Forelimb muscle (tissue), 1 donor: ENCODE data around the gene ARHGDIG. TPM values are rescaled to one million over a fixed set of nuclear protein-coding genes. Genes with fewer than 3 reads are reported as not detected.
"Not testable (repeated sequence)": the region's sequence is repeated elsewhere in the genome, so short reads cannot be mapped to it uniquely, and the experiment has no call there.

Experiments
- DNase-seq: peaks from one replicate; pipeline ENCODE4 v3.0.0-alpha.2; 2013; ENCODE audit warnings: low read depth
- polyA plus RNA-seq: library from polyadenylated mRNA; unstranded; fragments of 120-200 nt; gene quantifications from one replicate; pipeline ENCODE4 v1.2.1, GENCODE V29; 2013; ENCODE audit not compliant: insufficient read length

ARHGDIG gene
- polyA plus RNA-seq, result 0.82 TPM

- no peak for DNase-seq
These were observed at the start of gene ARHGDIG for GRCh38 chr16:280552-280951. Gene ARHGDIG, plus strand, starts transcription at chr16:280591. Its CDS starts 90 bp downstream, at chr16:280681.

DNA sequence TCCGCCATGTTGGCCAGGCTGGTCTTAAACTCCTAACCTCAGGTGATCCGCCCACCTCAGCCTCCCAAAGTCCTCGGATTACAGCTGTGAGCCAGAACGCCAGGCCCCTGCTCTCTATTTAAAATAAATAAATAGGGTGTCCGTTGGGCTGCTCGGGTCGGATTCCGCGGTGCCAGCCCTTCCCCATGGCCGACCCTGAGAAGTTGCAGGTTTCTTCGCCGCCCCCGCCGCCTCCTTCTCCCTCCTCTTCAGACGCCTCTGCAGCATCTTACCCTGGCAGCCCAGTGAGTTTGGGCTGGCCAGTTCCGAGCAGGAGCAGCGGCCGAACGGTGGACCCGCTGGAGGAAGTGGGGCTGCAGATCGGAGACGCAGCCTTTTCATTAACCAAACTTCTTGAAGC, 49.4 kb upstream of the ARHGDIG start:
- DNase-seq, result no peak

GRCh38 chr16:234468-235305, 45.7 kb upstream of the ARHGDIG start, which contains the start of gene FAM234A:
Gene FAM234A, plus strand, starts transcription at chr16:234821. Its CDS starts 19,593 bp downstream, at chr16:254414.
- peak; percentile 77 for DNase-seq

DNA sequence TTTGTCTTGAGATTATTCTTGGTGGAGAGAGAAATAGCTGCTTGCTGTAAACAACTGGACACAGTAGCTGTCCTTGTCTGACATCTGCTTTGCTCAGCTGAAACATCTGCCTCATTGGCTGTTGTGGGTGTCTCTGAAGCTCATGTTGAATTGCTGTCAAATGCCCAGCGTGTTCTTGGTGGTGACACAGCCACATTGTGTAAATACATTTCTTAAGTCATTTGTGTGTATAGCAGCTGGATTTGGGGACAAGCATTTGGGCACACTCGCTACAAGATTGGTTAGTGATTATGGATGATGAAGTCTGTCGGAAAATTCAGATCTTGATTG, 40.5 kb upstream of the ARHGDIG start:
- no peak for DNase-seq

DNA sequence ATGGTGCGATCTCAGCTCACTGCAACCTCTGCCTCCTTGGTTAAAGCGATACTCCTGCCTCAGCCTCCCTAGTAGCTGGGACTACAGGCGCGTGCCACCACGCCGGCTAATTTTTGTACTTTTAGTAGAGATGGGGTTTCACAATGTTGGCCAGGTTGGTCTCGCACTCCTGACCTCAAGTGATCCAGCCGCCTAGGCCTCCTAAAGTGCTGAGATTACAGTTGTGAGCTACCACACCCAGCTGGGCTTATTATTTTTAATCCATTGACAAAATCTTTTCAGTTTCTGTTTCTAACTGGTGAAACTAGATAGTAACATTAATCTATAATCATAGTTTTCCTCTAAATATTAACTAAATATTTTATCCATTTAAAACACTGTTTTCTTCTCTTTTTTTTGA, 39.8 kb upstream of the ARHGDIG start:
- no peak for DNase-seq

GRCh38 chr16:242281-242680, 38.1 kb upstream of the ARHGDIG start:
- no peak for DNase-seq

DNA sequence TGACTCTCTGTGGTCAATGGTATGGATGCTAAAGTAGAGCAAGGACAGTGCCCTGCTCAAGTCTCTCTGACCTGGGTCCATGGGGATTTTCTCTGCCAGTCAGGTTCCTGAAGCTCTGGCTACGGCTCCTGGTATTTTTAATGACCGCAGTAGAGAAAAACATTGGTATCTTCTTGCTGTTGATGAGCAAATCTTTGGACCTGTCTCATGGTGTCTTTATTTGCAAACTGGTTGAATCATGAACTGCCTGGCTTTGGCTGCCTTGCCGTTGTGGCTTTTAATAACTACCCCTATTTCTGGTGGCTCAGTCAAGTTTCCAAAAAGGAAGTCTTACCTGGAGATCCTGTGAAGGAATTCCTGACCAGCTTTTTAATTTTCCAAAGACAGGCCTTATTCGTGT, 37.0 kb upstream of the ARHGDIG start:
- no peak for DNase-seq

DNA sequence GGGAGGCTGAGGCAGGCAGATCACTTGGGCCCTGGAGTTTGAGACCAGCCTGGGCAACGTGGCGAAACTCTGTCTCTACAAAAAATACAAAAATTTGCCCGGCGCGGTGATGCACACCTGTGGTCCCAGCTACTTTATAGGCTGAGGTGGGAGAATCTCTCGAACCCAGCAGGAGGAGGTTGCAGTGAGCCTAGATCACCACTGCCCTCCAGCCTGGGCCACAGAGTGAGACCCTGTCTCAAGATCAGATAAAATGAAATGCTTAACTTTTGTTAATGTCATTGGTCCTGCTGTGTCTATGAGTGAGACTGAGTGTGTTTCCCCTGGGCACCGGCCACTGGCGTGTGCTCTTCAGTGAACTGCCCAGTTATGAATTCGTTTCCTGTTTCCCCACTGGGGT, 35.3 kb upstream of the ARHGDIG start:
- DNase-seq, result no peak

DNA sequence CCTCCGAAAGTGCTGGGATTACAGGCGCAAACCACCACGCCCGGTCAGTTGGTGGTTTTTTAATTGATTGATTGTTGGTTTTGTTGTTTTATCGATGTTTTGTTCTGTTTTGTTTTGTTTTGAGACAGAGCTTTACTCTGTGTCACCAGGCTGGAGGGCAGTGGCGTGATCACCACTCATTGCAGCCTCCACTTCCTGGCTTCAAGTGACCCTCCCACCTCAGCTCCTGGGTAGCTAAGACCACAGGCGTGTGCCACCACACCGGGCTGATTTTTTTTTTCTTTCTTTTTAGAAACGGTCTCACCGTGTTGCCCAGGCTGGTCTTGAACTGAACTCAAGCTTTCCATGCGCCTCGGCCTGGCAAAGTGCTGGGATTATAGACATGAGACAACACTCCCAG, 33.4 kb upstream of the ARHGDIG start:
- DNase-seq, result no peak

DNA sequence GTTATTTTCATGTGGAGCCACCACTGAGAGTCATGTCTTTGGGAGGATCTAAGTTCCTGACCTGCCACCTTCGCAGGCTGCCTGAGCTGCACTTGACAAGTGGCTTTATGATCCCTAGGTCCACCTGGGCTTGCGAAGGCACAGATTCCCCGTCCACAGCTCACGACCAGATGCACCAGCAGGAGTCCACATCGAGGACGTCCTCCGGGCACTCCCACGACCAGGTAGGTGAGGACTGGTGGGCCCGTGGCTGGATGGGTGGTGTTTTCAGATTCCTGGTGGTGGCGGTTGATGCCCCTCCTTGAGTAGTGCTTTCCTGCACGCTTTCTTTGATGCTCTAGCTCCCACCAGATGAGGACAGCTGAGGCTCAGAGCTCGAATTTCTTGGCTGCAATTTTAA, 31.0 kb upstream of the ARHGDIG start:
- no peak for DNase-seq

DNA sequence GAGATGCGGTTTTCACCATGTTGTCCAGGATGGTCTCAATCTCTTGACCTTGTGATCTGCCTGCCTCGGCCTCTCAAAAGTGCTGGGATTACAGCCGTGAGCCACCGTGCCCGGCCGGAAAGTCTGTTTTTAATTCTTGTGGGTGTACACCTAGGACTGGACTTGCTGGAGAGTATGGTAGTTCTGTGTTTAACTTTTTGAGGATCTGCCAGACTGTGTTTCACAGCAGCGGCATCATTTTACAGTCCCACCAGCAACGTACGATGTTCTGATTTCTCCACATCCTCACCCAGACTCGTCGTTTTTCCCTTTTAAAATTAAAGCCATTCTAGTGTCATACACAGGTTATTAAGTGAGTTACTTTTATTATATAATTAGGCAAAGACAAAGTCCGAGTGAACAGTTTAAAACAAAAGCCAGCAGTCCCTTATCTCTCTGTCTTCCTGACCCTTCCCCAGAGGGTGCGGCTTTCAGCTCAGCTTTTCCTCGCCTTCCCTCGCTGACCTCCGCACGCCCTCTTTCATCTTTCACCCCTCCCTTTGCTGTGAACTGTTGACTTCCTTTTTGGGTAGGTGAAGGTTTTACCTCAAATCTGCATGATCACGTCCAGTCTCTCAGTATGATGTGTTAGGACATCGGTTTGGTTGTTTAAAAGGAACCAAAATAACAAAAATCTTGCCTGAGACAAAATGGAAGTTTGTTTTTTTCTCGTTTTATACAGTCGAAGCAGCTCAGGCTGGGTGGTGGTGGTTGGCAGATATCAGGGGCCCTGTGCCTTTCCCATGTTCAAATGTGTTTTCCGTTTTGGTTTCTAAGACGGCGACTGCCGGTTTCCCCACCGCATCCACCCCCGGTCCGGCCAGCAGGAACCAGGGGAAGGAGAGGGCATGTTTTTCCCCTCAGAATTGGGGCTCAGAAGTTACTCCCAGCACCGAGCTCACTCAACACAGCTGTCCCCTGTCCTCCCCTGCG, 27.7 kb upstream of the ARHGDIG start:
- DNase-seq, result no peak

DNA sequence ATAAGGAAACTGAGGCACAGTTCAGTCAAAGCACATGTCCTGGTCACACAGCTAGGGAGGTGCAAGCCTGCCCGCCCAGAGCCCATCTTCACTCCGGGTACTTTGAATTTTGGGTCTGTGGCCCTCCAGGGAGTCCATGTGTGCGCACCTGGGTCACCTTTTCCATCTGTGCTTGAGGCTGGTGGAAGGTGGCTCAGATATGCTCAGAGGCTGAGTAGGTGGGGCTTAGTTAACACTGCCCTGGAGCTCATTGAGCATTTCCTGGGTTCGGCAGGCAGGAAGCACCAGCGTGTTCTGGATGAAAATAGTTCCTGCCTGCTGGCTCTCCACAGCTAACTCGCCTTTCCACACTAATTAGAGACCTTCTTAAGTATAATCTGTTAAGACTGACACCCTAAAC, 26.6 kb upstream of the ARHGDIG start:
- no peak for DNase-seq

DNA sequence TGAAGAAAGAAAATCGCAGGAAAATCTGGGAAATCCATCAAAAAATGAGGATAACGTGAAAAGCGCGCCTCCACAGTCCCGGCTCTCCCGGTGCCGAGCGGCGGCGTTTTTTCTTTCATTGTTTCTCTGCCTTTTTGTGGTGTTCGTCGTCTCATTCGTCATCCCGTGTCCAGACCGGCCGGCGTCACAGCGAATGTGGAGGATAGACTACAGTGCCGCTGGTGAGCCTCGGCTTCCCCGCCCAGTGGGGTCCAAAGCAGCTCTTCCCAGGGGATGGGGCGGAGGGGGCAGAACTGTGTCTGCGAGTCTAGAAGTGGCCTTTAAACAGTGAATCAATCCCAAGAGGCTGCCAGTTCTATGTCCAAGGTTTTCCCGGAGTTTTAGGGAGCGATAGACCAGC, 25.9 kb upstream of the ARHGDIG start:
- DNase-seq, result no peak

- DNase-seq, result no peak
These were observed 25.2 kb upstream of the ARHGDIG start for GRCh38 chr16:255183-255582.

GRCh38 chr16:258091-258490, 22.3 kb upstream of the ARHGDIG start:
- not testable (repeated sequence) for DNase-seq

DNA sequence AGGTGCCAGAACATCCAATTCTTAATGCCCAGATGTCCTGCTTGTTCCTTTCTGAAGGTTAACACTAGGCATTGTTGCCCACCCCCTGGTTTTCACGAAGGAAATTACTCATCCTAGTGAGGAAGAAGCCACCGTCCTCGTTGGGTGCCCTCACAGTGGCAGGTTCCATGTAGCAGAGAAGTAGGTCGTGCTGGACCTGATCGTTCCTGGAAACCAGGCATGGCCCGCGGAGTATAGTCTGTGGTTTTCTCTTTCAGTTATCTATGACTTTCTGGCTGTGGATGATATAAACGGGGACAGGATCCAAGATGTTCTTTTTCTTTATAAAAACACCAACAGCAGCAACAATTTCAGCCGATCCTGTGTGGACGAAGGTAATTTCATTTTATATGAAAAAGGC, 21.2 kb upstream of the ARHGDIG start:
- no peak for DNase-seq

DNA sequence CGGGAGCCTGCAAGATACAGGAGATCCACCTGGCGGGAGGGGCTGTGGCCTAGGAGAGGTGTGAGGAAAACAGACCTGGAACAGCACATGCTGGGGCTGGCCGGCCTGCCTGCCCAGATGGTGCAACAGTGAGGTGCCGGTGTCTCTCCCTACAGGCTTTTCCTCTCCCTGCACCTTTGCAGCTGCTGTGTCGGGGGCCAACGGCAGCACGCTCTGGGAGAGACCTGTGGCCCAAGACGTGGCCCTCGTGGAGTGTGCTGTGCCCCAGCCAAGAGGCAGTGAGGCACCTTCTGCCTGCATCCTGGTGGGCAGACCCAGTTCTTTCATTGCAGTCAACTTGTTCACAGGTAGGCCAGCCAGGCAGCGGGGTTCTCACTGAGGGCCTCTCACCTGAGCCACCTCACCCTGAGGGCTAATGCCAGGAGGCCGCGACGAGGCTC, 20.6 kb upstream of the ARHGDIG start:
- no peak for DNase-seq

GRCh38 chr16:260326-260725, 20.1 kb upstream of the ARHGDIG start:
- DNase-seq, result no peak

GRCh38 chr16:261031-261691, 19.2 kb upstream of the ARHGDIG start:
- DNase-seq, result no peak

DNA sequence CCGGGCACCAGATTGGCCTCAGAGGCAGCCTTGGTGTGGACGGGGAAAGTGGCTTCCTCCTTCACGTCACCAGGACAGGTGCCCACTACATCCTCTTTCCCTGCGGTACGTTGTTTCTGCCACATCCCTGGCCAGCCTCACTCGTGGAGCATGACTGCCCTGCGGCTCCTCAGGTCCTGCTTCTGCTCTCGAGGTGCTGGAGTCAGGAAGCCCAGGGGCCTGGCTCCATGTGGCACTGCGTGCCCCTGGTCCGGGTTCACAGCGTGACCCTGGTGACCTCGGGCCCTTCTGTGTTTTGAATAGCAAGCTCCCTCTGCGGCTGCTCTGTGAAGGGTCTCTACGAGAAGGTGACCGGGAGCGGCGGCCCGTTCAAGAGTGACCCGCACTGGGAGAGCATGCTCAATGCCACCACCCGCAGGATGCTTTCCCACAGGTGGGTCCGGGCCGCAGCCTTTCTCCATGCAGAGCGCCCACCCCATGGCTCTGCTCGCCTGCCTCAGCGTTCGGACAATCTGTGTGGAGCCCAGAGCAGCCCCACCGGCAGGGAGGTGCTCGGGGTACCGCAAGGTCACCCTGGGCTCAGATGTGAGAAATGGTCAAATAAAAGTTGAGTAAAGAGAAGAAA, 18.2 kb upstream of the ARHGDIG start:
- no peak for DNase-seq

GRCh38 chr16:263182-263774, 17.1 kb upstream of the ARHGDIG start:
- DNase-seq, result no peak
